GM19351 (cell line): ENCODE data around the gene RLN2.

Experiments
- ATAC-seq: cut with Tn5 transposase; IDR thresholded peaks from one replicate; pipeline ENCODE4 v1.9.1; 2021; ENCODE audit warnings: mild to moderate bottlenecking, moderate library complexity; ENCODE audit not compliant: unreplicated experiment

RLN2 gene

GRCh38 chr9:5269249-5269715 is 35.2 kb downstream of the RLN2 start:
- ATAC-seq, result no peak

- ATAC-seq, result no peak
Measured at GRCh38 chr9:5265939-5266338, 38.6 kb downstream of the RLN2 start.

- peak; percentile 30 for ATAC-seq
Measured at GRCh38 chr9:5264219-5264595, 40.3 kb downstream of the RLN2 start.

GRCh38 chr9:5263351-5264218 is 40.9 kb downstream of the RLN2 start:
- peak; percentile 66 for ATAC-seq
